GM19395 (cell line): ENCODE measurements around the gene DEDD.
A peak's percentile ranks its signal among the peaks of the same experiment; 100 is the strongest.

Experiments used
- ATAC-seq: cut with Tn5 transposase; IDR thresholded peaks from one replicate; pipeline ENCODE4 v1.9.1; 2021; ENCODE audit warnings: mild to moderate bottlenecking, moderate library complexity; ENCODE audit not compliant: unreplicated experiment

The DEDD gene

DNA sequence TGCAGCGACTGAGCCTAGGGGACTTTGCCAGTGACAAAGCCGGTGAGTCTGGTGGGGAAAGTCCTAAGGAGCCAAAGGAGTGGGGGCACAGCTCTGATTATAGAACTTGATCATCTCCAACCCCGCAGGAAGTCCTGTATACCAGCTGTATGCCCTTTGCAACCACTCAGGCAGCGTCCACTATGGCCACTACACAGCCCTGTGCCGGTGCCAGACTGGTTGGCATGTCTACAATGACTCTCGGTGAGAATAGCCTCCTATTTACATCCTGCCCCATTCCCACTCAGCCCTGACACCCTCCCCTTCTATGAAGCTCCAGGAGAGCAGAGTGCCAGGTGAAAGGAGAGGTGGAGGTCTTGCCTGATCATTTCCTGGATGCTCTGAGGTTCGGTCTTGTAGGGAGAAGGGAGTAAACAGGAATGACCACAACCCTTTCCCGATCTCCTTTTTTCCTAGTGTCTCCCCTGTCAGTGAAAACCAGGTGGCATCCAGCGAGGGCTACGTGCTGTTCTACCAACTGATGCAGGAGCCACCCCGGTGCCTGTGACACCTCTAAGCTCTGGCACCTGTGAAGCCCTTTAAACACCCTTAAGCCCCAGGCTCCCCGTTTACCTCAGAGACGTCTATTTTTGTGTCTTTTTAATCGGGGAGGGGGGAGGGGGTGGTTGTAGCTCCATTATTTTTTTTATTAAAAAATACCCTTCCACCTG, 32.6 kb upstream of the DEDD start:
- ATAC-seq, result no peak

GRCh38 chr1:161163793-161164192, 31.3 kb upstream of the DEDD start:
- no peak for ATAC-seq

GRCh38 chr1:161162806-161163205, 30.3 kb upstream of the DEDD start:
- no peak for ATAC-seq

- no peak for ATAC-seq
Measured at GRCh38 chr1:161162052-161162451, 29.6 kb upstream of the DEDD start.

DNA sequence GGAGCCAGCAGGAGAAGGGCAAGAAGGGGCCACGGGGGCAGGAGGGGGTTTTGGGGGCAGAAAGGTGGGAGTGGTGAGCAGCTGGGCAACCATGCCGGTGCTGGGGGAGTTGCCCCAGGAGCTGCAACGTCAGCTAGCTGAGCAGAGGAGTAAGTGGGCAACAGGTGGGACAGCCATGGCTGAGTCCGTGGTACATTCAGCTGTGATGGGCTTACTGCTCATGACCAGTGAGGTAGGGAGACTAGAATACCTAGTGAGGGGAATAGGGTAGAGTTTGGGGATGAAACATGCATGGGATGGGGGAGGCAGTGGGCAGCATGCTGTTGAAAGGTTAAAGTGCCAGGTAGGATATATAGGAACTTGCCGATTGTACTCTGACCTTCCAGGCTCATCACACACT, 29.2 kb upstream of the DEDD start:
- no peak for ATAC-seq

DNA sequence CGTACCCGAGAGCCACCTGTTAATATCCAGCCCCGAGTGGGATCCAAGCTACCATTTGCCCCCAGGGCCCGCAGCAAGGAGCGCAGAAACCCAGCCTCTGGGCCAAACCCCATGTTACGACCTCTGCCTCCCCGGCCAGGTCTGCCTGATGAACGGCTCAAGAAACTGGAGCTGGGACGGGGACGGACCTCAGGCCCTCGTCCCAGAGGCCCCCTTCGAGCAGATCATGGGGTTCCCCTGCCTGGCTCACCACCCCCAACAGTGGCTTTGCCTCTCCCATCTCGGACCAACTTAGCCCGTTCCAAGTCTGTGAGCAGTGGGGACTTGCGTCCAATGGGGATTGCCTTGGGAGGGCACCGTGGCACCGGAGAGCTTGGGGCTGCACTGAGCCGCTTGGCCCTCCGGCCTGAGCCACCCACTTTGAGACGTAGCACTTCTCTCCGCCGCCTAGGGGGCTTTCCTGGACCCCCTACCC, 28.2 kb upstream of the DEDD start:
- no peak for ATAC-seq

GRCh38 chr1:161159913-161160243, 27.4 kb upstream of the DEDD start:
- ATAC-seq, result no peak

DNA sequence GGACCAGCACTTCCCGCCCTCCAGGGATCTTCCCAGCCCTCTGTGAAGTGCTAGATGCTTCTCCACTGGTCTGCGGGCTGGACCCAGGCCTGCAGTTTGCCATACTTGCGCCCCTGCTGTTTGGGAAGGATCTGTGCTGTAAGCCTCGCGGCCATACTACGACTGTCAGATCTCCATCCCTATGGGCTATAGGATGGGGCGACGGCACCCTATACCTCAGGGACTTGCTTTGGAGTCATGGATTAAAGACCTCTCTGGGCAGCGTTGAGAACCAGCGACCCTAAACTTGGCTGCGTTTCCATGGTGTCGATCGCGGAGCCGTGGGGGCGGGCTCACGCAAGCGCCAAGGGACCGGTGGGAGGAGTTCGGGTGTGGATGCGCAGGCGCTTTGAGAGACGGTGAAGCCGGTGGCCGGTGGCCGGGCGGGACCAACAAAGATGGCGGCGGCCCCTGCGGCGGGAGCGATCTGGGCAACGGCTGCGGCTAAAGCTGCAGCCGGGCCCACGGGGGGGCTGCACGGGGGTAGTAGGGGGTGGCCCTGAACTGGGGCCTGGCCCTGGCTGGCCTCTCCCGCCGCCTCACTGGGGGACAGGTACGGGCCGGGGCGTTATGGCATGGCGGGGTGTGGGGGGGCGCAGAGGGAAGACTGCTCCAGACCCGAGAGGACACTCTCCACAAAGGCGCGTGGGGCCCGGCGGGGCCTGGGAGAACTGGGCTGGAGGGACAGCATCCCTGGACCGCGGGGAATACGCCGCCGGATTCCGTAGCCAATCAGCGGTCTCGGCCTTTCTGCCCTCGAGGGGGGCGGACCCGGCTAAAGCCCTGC, 26.8 kb upstream of the DEDD start, which contains the start of gene USP21:
Gene USP21, plus strand, starts transcription at position 414 of the 826 bp plus-strand sequence. CDS start 1,141 bp downstream, outside the sequence.
- ATAC-seq, result peak; percentile 76

DNA sequence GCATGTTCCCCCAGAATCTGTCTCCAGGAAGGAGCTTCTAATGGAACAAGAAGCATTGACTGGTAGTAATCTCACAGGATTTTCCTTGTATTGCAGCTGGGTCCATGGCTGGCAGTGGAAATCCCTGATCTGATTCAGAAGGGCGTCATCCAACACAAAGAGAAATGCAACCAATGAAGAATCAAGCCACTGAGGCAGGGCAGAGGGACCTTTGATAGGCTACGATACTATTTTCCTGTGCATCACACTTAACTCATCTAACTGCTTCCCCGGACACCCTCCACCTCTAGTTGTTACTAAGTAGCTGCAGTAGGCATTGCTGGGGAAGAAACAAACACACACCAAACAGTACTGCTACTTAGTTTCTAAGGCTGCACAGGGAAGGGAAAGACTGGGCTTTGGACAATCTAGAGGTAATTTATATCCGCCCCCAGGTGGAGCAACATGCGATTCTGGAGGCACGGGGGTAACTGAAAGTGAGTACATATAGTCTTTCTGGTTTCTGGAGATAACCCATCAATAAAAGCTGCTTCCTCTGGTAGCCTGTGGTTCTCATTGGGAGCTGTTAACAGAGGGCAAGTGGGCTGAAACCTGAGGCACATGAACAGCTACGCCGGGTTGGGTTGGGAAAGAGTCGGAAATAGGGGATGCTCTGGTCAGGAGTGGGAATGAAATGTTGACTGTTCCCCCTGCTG, 26.0 kb upstream of the DEDD start:
- ATAC-seq, result no peak

DNA sequence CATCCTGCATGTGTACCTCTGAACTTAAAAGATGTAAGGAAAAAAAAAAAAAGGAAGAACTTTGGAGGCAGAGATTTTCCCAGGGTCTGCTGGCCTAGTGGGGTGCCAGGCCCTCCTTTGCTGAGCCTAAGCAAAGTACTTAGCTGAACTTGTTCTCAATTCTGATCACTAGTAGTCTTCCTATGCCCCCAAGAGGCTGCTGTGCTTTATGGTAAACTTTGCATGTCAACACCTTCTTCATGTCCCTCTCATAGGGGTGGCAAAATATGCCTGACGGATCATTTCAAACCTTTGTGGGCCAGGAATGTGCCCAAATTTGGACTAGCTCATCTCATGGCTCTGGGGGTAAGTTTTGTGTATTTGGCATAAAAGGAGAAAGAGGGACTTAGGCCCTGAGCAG, 25.4 kb upstream of the DEDD start:
- ATAC-seq, result no peak

DNA sequence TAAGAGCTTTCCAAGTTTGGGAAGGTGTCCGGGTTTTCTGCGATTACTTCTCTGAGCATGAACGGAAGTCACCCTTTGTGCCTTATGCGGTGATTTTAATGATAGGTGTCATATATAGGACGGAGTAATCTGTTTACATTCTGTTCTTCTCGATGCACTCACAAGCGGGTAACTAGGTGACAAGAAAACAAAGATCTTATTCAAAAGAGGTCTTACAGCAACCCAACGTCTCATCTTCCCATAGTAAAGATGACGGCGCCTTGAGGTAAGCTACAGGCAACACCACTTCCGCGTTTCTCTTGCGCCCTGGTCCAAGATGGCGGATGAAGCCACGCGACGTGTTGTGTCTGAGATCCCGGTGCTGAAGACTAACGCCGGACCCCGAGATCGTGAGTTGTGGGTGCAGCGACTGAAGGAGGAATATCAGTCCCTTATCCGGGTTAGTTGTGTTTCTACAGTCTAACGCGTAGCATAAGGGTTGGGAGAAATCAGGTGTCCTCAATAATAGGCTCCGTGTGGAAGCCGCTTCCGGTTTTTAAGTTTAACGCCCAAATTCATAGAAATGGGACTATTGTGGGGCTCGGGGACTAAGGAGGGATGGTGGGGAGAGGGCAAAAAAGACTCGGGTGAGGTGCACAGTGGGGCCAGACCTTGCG, 21.3 kb upstream of the DEDD start, which contains the start of gene UFC1:
Gene UFC1, plus strand, starts transcription at position 297 of the 656 bp plus-strand sequence. Its CDS starts 20 bp downstream, at position 317.
- ATAC-seq, result peak; percentile 88

- peak; percentile 11 for ATAC-seq
Measured at GRCh38 chr1:161153176-161153575, 20.7 kb upstream of the DEDD start.

DNA sequence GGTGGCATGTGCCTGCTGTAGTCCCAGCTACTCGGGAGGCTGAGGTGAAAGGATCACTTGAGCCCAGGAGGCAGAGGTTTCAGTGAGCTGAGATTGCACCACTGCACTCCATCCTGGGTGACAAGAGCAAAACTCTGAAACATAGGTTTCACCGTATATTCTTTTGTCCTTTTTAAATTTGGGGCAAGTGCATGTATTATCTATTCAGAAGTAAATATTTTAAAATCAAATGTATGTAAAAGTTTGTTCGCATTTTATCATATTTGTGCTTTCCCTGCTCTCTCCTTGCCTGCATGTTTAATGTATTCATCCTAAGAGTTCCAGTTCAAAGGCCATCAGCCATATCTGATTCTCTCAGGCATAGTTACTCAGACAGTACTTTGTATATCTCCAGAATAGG, 13.4 kb upstream of the DEDD start:
- no peak for ATAC-seq

DNA sequence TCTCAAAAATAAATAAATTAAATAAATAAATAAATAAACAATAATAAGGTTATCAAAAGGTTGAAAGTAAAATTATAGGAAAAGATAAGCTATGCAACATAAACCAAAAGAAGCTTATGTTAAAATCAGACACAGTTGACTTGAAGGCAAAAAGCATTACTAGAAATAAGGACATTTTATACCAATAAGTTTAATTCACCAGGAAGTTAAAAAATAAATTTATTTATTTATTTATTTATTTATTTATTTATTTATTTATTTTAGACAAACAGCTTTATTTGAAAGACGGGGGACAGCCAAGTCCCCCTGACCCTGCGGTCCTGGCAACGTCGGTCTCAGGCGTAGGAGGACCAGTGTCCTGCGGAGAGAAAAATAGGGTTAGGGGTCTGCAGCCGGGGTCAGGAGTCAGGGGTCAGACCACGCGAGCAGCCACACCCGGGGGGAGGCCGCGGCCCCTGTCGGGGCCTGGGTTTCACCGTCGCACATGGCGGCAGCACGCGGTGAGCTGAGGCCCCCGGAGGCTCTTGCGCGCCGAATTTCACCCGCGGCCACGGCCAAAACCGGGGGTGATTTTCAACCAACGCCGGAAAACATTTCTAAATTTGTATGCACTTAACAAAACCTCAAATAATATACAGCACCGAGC, 8.4 kb upstream of the DEDD start:
- no peak for ATAC-seq

- ATAC-seq, result no peak
Measured at GRCh38 chr1:161139766-161140165, 7.3 kb upstream of the DEDD start.

DNA sequence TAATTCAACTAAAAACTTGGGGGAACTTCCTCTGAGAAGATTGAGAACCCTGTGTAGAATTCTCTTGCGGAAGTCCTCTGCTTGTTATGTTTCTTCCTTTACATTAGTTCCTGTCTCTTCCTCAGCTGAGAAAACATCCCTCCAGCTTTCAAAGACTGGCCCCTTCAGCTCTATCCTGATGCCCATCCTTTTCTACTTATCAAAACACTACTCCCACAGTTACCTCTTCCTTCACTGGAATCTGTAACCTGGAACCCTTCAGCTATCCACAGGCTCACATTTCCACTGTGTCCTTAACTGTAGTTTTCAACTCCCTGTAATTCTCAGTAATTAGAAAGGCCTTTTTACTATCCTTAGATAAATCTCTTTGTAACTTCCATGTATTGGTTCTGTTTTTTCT, 6.0 kb upstream of the DEDD start:
- no peak for ATAC-seq

DNA sequence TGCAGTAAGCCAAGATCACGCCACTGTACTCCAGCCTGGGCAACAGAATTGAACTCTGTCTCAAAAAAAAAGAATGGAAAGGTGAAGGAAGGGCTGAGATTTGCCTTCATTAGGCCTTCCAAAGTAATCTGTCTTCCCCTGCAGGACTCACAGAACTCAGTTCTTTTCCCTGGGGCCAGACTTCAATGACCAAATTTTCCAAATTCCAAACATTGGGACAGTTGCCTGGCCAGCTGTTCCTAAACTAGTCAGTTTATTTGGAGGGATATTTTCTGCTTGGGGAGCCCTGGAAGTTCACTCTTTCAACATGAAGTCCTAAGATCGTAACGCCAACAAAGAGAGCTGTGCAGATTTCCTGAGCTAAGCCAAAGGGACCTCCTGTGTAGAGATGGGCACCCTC, 5.4 kb upstream of the DEDD start:
- ATAC-seq, result no peak

DNA sequence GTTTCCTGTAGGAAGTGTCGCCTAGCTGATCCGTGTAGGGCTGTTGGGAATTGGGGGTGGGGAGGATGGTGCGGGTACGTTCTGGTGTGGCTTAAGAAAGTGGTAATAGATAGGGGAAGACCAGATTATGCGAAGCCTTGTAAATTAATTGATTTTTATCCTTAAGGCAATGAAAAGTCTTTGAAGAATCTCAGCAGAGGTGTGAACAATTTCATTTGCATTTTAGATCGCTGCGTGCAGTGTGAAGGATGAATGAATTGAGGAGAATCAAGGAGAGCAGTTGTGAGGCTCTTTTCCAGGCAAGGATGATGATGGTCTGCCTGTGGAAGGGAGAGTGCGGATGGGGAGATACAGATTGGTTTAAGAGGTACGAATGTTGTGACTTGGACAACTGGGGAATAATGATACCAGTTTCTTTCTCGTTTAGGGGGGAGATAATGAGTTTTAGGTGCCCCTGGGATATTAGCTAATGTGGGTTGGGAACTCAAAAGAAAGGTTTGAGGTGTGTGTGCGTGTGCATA, 813 bp upstream of the DEDD start:
- ATAC-seq, result no peak

GRCh38 chr1:161131523-161132409, 701 bp downstream of the DEDD start:
- ATAC-seq, result peak; percentile 6
